Lung (tissue), 12 donors: ENCODE data around the gene PTCHD1. TPM values are rescaled to one million over a fixed set of nuclear protein-coding genes. Genes with fewer than 3 reads are reported as not detected.

Experiments
- ATAC-seq: fragments of 200-7000 bp; cut with Tn5 transposase; one replicate; pipeline ENCODE4 v1.9.1; 2020; ENCODE audit warnings: moderate number of reproducible peaks; ENCODE audit not compliant: insufficient read depth, low FRiP score
- DNase-seq, 3 donors: peaks; one replicate each; pipeline ENCODE4 v3.0.0-alpha.2; 2013 to 2017
- H3K27ac ChIP-seq, 2 donors: one replicate each; pipeline ENCODE4 v1.5.1; 2013; ENCODE audit warnings: mild to moderate bottlenecking in 2 of 2, moderate library complexity in 2 of 2, control low read depth in 1 of 2, inconsistent platforms in 1 of 2, low read depth in 1 of 2, low read length in 1 of 2
- H3K27me3 ChIP-seq, 3 donors: one replicate each; pipeline ENCODE4 v1.5.1; 2013; ENCODE audit warnings: low read length in 2 of 3; ENCODE audit not compliant: control insufficient read depth in 3 of 3, insufficient read depth in 3 of 3
- H3K36me3 ChIP-seq, 4 donors: one replicate each; pipeline ENCODE4 v1.5.1; 2013; ENCODE audit warnings: low read length in 4 of 4, mild to moderate bottlenecking in 1 of 4, moderate library complexity in 1 of 4; ENCODE audit not compliant: control insufficient read depth in 4 of 4, insufficient read depth in 4 of 4
- H3K4me1 ChIP-seq, 5 donors: one replicate each; pipeline ENCODE4 v1.5.1; 2013; ENCODE audit warnings: low read length in 5 of 5, mild to moderate bottlenecking in 2 of 5, moderate library complexity in 1 of 5; ENCODE audit not compliant: control insufficient read depth in 5 of 5, insufficient read depth in 5 of 5
- H3K4me3 ChIP-seq: one replicate; pipeline ENCODE4 v1.5.1; 2013; ENCODE audit warnings: mild to moderate bottlenecking, control low read depth, moderate library complexity
- H3K9ac ChIP-seq, 2 donors: one replicate each; pipeline ENCODE4 v1.5.1; 2013; ENCODE audit warnings: low read length in 2 of 2, control low read depth in 1 of 2; ENCODE audit not compliant: insufficient read depth in 1 of 2
- H3K9me3 ChIP-seq, 4 donors: one replicate each; pipeline ENCODE4 v1.5.1; 2013; ENCODE audit warnings: low read length in 3 of 4, mild to moderate bottlenecking in 1 of 4, moderate library complexity in 1 of 4; ENCODE audit not compliant: control insufficient read depth in 4 of 4, insufficient read depth in 3 of 4
- CTCF ChIP-seq: IDR thresholded peaks from 2 replicates; pipeline ENCODE4 v1.5.1; 2012; ENCODE audit warnings: mild to moderate bottlenecking; ENCODE audit errors: control extremely low read depth, extremely low read depth
- WGBS, 2 donors: extraction: QIAGEN DNeasy Blood & Tissue Kit; methylation state at CpG; one replicate each; pipeline ENCODE4 v1.1.7; 2013; 5-methylcytosine and 5-hydroxymethylcytosine counted together
- polyA plus RNA-seq, 2 donors: library from polyadenylated mRNA; stranded (reverse); fragments of 200-250 nt; gene quantifications; one replicate each; pipeline ENCODE4 v1.2.1, GENCODE V29; 2013
- total RNA-seq, 2 donors: library from RNA; depleted of rRNA in 1 of 2; stranded (reverse); fragments of >200 nt in 1 of 2; gene quantifications; one replicate each; pipeline ENCODE4 v1.2.1, GENCODE V29; 2014 to 2021
- donor health status: control.
- donor health status: control.
- donor health status: Bipolar disorder and iron deficiency.
- donor health status: healthy.
- donor health status: DM: yes; HTN: yes; CAD: no.

Gene PTCHD1
- total and polyA plus RNA-seq, 4 donors, result 0.01 to 0.48 (median 0.32) TPM

GRCh38 chrX:23369027-23369426, 34.4 kb downstream of the PTCHD1 start:
- no peak for TF ChIP-seq CTCF
- Histone ChIP-seq H3K27ac (no peak overlapping the region), H3K36me3 (no peaks in the 10 kb centered on the region), H3K27me3 (peaks cover 0 to 9% (median 7%) of the 10 kb centered on the region in 3 donors), H3K9ac (no peak overlapping the region), H3K4me1 (peaks cover 0 to 2% (median 0%) of the 10 kb centered on the region in 5 donors), H3K9me3 (peaks cover 0 to 2% (median 0%) of the 10 kb centered on the region in 4 donors), H3K4me3 (no peak overlapping the region)
- 58 to 66% methylated on average over 6 of the region's 6 CpGs for WGBS, 2 donors
- no peak for ATAC-seq
- DNase-seq, result no peak

- H3K36me3 ChIP-seq, result no peaks in the 10 kb centered on the region
- H3K9ac ChIP-seq, result no peak overlapping the region
- DNase-seq (no peak), ATAC-seq (no peak)
- peaks cover 0 to 2% (median 0%) of the 10 kb centered on the region in 5 donors for H3K4me1 ChIP-seq
- H3K4me3 ChIP-seq, result no peak overlapping the region
- WGBS, 2 donors, result 59 to 71% methylated on average over 5 of the region's 5 CpGs
- H3K27ac ChIP-seq, result no peak overlapping the region
- H3K27me3 ChIP-seq, result peaks cover 0 to 16% (median 10%) of the 10 kb centered on the region in 3 donors
- peaks cover 0 to 2% (median 0%) of the 10 kb centered on the region in 4 donors for H3K9me3 ChIP-seq
- TF ChIP-seq CTCF, result no peak
Observed at GRCh38 chrX:23372220-23372902, 37.7 kb downstream of the PTCHD1 start.

- Histone ChIP-seq H3K9ac (no peak overlapping the region), H3K4me1 (peaks cover 0 to 2% (median 0%) of the 10 kb centered on the region in 5 donors), H3K4me3 (no peak overlapping the region), H3K27me3 (peaks cover 0 to 16% (median 16%) of the 10 kb centered on the region in 3 donors), H3K9me3 (peaks cover 0 to 2% (median 0%) of the 10 kb centered on the region in 4 donors), H3K27ac (no peak overlapping the region), H3K36me3 (no peaks in the 10 kb centered on the region)
- ATAC-seq, result peak; percentile 64
- DNase-seq, result no peak
- TF ChIP-seq CTCF, result no peak
- WGBS, 2 donors, result 53 to 73% methylated on average over 5 of the region's 5 CpGs
Observed at GRCh38 chrX:23373129-23373804, 38.6 kb downstream of the PTCHD1 start.
